GM19372 (cell line): Measurements from ENCODE around the gene WHAMM.
"Not testable (repeated sequence)": the region's sequence is repeated elsewhere in the genome, so short reads cannot be mapped to it uniquely, and the experiment has no call there.

ENCODE experiments used
- ATAC-seq: cut with Tn5 transposase; IDR thresholded peaks from one replicate; pipeline ENCODE4 v1.9.1; 2021; ENCODE audit warnings: mild to moderate bottlenecking, low read depth, moderate library complexity; ENCODE audit not compliant: unreplicated experiment

The WHAMM gene

DNA sequence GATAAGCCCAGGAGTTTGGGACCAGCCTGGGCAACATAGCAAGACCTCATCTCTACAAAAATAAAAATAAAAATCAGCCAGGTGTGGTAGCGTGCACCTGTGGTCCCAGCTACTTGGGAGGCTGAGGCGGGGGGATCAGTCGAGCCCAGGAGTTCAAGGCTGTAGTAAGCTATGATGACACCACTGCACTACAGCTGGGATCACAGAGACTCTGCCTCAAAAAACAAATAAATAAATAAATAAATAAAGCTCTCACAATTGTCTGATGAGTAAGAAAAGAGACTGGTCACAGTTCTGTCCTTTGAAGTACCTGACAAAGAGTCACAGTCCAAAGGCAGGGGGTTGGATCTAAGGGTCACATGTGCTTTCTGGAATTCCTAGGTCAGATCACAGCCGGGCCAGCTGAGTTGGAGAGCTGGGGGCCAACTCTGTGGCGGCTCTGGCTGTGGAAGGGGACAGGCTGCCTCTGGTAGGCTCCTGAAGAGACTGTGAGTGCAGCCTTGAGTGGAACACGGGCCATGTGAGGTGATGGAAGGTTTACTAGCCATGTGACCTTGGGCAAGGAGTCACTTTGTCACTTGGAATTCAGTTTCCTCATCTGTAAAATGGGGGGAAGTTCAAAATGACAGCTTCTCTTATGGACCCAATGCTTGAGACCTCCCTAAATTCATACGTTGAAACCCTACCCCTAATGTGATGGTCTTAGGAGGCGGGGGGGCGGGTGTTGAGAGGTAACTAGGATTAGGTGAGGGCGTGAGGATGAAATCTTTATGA is 47.2 kb downstream of the WHAMM start:
- no peak for ATAC-seq

DNA sequence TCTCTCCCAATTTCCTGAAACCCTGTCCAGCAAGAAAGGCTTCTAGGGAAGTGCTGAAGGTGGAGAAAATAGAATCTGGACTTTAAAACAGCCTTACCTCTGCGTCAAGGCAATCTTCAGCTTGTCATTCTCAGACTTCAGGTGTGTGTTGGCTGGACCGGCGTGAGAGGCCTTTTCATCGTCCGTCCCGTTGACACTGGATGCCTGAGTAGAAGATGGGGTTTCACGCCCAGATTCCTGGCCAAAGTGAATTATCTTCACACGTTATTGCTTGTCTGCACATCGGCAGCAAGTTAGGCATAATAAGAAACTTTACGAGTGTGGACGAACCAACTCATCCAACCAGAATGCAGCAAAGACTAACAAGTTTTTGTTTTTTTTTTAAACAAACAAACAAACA is 49.5 kb downstream of the WHAMM start:
- no peak for ATAC-seq

DNA sequence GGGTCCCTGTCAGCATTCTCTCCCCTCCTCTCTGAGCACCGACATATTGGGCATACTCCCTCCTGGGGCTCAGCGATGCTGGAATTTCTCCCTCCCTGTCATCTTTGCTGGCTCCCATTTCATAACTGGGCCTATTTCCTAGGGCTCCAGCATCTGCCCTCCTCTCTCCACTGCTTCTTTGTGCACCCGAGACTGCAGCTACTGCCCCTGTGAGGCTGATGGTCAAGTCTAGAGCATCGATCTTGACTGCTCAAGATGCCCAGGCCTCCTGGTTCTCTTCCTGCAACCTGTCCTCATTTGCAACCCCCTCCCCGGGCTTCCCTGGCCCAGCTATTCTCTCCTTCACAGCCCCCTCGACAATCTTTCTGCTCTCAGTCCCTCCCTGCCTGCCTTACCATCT is 53.5 kb downstream of the WHAMM start:
- ATAC-seq = no peak

DNA sequence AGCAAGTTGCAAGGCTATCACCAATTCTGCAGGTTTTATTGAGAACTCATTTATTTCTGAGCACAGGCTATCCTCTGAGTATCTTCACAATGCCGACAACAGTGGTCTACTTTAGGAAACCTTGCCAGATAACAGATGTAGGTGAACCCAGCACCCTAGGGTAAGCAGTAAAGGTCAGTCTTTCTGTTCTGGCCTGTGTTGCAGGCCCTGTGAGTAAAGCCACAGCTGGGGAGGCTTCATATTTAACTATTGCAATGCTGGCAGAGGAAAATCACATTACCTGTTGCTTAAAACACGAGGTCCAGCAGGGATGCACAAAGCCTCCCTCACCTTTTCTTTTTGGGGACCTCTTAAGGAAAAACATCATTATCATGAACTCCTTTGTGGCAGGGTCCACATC is 55.5 kb downstream of the WHAMM start:
- no peak for ATAC-seq

DNA sequence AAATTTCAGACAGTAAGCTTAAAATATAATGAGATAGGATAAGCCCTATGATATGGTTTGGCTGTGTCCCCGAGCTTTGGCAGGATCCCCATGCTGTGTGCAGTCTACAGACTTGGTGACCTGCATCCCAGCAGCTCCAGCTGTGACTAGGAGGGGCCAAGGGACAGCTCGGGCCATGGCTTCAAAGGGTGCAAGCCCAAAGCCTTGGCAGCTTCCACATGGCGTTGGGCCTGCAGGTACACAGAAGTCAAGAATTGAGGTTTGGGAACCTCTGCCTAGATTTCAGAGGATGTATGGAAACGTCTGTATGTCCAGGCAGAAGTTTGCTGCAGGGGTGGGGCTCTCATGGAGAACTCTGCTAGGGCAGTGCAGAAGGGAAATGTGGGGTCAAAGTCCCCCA is 56.2 kb downstream of the WHAMM start:
- ATAC-seq = not testable (repeated sequence)

DNA sequence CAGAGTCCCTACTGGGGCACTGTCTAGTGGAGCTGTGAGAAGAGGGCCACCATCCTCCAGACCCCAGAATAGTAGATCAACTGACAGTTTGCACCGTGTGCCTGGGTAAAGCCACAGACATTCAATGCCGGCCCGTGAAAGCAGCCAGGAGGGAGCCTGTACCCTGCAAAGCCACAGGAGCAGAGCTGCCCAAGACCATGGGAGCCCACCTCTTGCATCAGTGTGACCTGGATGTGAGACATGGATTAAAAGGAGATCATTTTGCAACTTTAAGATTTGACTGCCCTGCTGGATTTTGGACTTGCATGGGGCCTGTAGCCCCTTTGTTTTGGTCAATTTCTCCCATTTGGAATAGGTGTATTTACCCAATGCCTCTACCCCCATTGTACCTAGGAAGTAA is 56.6 kb downstream of the WHAMM start:
- ATAC-seq = not testable (repeated sequence)

DNA sequence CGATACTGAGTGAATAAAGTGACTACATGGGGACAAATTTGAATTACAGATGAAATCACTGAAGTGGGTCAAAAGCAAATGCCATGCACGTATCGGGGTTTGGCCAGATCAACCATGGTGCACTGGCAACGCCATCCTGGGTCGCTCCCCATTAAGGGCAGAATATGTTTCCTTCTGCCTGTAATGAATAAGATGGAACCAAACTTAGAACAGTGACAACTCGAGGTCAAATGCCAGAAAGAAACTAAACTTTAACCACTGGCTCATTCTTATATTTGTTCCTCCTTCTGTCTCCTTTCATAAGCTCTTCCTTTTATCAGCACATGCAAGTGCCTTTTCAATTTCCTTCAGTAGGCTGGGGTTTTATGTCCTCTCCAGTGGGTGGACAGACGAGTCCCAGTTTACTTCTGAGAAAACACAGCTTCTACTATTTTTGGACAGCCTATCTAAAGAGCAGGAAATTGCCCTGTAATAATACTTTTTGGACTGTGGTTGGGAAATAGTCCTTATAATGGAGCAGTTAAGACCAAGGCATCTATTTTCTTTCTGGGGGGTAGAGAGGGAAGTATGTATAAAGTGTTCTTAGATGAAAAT is 61.4 kb downstream of the WHAMM start:
- ATAC-seq = no peak

DNA sequence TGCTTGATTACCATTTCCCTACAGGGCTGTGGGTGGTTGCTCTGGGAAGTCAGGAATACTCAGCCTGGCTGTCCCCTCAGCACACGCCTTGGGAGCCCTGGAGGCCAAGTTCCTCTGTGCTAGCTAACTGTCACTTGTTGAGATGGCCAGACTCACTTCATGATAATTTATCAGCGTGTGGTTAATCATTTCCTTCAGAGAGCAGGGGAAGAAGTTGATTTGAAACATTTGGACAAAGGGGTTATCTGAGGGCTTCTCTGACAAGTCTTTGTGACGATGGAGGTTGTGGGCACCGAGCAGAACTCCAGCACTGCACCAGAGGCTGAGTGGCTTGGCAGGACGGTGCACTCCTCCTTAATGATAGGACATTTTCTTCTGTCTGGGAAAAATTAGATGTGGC is 61.9 kb downstream of the WHAMM start:
- no peak for ATAC-seq

DNA sequence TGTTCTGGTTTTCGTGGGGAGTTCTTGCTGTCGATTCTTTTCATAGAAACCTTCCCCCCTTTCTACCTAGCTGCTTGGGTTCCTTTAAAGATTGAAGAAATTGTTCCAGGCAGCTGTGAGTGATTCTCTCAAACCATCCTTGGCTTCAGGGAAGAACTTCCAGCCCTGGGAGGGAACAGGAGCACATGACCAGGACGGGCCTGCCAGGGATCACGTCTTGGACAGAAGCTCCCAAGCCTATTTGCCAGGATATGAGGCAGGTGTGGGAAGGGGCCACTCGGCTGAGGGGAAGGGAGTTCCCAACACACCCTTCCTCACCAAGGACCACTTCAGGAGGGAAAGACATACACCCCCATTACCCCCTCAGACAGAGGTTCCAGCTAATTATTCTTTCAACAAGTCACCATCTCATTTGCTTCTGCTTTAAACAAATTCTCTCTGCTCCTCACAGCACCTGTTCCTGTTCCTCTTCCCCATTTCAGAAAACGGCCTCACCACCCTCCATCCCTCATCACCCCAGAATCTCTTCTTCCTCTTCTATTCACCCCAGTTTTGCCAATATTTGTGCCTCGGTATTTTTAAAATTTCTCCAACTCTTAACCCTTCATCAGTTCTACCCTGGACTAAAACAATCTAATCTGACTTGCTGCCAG is 62.5 kb downstream of the WHAMM start:
- ATAC-seq = no peak

DNA sequence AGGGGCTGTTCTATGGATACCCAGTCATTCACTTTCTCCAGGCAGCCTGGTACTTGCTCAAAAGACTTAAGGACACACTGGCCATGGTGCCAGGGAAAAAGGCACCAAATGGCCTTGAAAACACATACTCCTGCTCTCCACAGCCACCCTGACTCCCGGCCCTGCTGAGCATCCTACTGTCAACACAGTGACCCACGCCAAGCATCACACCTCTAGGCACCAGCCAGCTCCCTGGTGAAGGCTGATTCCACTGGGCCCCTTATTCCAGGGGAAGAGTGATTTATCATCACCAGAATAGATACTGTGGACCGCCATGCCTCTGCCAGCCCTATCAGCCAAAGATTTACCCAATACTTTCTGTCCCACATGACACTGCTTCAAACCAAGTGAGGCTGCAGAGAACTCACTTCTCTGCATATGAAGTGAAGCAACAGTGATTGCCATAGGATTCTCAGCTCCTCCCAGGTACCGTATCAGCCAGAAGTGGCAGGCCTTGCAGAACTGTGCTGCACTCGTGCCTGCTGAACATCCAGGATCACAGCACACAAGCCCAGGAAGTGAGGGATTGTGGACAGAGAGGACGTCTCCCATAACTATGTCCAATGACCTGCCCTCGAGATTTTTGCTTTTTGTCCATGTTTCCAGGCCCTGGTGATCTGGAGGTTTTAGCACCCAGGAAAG is 63.7 kb downstream of the WHAMM start:
- no peak for ATAC-seq

DNA sequence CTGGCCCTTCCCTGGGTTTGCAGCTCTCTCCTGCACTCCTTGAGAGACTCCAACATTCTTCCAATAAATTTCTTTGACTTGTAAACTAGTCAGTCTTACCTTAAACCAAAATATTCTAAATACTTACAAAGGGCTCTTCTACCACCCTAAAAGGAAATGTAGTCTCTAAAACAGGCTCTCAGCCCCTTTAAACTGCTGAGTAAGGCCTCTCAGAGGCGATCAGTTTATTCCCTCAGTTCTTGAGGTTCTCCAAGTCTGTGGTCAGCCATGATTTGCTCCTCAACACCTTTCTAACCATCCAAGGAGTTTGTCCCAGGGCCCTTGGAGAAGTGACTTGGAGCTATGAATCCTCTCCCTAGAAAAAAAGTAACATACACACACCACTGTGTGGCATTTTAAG is 64.8 kb downstream of the WHAMM start:
- ATAC-seq = no peak

DNA sequence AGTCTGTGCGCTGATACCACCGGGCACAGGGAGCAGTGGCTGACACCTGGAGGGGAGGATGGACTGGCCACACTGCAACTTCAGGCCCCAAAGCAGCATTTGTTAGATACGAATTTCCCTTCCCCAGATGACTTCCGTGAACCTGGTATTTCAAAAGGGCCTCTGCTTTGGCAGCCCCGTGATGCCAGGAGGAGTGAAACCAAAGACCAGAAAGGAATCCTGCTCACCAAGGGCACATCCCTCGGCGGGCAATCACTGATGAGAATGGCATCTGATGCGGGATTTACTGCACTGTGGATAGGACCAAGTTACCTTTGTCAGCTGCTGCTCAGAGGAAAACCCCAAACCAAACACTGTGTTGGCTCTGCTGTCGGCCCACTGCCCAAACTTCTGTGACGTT is 65.5 kb downstream of the WHAMM start:
- no peak for ATAC-seq

DNA sequence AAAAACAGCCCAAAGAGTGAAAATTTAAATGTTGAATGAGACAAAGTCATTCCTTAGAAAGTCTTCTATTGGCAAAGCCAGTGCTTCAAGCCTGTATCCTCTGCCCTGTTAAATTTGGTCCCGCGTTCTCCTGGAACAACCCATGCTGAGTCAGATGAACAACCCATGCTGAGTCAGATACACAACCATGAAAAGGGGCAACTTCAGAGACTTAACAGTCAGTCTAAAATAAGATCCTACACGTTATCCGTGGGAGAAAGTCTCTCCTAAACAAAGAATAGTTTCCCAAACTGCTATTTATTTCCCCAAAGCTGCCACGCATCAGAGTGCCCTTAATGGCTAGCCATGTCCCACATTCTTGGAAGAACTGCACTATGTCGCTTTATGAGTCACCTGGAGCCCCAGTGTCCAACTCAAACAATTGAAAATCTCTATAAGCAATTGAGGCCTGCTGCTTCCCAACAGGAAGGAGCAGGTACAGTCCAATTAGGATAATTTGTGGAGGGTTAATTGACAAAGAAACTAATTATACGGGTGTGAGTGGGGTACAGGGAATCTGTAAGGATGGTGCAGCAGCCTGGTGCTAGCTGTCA is 66.1 kb downstream of the WHAMM start:
- ATAC-seq = no peak

DNA sequence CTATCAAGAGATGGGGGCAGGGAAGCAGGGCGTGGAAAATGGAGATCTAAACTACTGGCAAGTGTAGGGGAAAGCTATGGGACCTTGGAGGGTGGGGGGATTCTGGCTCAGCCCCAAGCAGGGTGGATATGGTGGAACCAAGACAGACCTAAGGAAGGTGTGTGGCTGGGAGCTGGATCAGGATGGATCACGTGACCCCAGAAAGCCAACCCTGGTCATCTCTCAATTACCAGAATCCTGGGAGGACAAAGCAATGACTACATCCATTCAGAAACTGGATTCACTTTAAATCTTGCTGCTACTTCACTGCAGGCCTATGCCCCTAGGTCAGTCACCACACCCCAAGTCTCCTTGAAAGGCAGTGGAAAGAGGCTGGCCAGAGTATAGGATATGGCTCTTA is 68.4 kb downstream of the WHAMM start:
- no peak for ATAC-seq

DNA sequence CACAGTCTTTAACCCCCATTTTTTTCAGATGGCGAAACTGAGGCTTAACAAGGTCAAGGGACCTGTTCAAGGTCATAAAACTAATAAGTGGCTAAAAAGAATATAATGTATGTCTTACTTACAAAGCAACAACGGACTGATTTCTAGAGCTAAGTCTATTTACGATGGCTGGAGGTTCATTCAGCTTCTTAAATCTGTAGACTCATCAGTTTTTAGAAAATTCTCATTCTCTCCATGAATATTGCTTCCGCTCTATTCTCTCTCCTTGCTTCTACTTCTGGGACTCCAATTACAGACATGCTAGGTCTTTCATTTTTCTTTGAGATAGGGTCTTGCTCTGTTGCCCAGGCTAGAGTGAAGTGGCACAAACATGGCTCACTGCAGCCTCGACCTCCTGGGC is 68.9 kb downstream of the WHAMM start:
- ATAC-seq = no peak

DNA sequence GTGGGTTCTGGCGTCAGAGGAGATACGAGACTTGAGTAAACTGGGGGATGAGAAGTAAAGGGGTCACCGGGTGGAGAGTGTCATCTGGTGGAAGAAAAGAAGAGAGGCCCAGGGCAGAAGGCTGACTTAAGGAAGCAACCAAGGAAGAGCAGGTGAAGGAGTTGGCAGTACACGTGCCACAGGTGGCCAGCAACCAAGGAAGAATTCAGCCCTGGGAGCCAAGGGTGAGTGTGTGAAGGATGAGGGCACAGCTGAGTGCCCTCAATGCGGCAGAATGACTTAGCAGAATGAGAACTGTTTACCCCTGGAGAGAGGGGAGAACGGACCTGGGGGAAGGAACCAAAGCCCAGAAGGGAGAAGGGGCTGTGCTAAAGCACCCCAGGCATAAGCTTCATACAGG is 71.3 kb downstream of the WHAMM start:
- no peak for ATAC-seq

DNA sequence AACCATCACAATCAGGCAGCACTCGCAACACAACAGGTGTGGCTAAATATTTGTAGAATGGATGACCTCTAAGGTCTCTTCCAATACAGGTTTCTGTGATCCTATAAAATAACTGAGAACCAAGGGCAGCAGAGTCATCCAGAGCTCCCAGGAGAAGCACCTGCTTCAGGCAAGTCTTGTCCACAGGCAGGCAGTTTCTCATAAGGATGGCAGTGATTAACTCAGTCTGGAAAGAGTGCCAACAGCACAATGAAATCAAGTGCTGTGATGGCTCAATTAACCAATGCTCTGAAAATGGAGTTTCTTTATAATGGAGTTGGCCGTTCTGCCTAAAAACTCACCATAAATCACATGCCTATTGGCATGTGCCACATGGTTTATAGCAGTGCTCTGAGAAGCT is 72.3 kb downstream of the WHAMM start:
- no peak for ATAC-seq

DNA sequence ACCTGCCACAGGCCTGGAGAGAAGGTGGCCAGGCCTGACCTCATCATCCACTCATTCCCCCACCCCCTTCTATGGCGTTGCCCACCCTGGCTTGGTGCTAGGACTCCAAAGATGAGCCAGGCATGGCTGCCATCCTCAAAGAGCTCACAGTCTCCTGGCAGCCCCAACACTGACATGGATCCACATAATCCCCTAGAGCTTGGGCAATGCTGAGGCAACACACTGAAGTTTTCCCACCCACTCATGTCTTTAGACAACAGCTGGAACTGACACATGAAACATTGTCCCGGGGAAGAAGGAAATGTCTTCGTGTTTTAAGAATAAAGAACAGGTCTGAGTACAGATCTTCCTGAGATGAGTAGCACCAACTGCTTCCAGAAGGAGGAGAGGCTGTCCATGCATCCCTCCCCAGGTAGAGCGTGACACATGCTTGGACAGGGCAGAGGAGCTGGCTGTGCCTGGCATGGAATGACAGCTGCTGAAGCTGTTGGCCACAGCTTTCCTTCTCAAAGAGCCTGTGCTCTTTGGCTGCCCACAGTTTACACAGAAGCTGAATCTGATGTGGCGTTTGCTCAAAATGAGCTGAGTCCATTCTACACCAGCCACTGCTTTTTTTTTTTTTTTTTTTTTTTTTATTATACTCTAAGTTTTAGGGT is 73.0 kb downstream of the WHAMM start:
- ATAC-seq = no peak
